Upper lobe of left lung (tissue), 6 donors: ENCODE data around the gene TOP3B. TPM values are rescaled to one million over a fixed set of nuclear protein-coding genes. Genes with fewer than 3 reads are reported as not detected.

Experiments used
- ATAC-seq, 2 donors: fragments of 200-7000 bp; cut with Tn5 transposase; one replicate each; pipeline ENCODE4 v1.9.1; 2022; ENCODE audit warnings: mild to moderate bottlenecking in 2 of 2, moderate library complexity in 2 of 2; ENCODE audit not compliant: low FRiP score in 2 of 2
- DNase-seq, 2 donors: peaks; one replicate each; pipeline ENCODE4 v3.0.0-alpha.2; 2019 to 2020
- H3K27ac ChIP-seq, 4 donors: fragments of 200-600 bp; sonication (generic); one replicate each; pipeline ENCODE4 v1.5.1; 2016 to 2019
- H3K27me3 ChIP-seq, 4 donors: fragments of 200-600 bp; sonication (generic); one replicate each; pipeline ENCODE4 v1.5.1; 2017 to 2019
- H3K36me3 ChIP-seq, 4 donors: fragments of 200-600 bp; sonication (generic); one replicate each; pipeline ENCODE4 v1.5.1; 2016 to 2019
- H3K4me1 ChIP-seq, 4 donors: fragments of 200-600 bp; sonication (generic); one replicate each; pipeline ENCODE4 v1.5.1; 2018 to 2019
- H3K4me3 ChIP-seq, 4 donors: fragments of 200-600 bp; sonication (generic); one replicate each; pipeline ENCODE4 v1.5.1; 2017 to 2019; ENCODE audit warnings: mild to moderate bottlenecking in 2 of 4, moderate library complexity in 1 of 4
- H3K9me3 ChIP-seq, 4 donors: fragments of 200-600 bp; sonication (generic); one replicate each; pipeline ENCODE4 v1.5.1; 2018 to 2019
- EP300 ChIP-seq, 4 donors: sonication (generic); formaldehyde crosslinking; IDR thresholded peaks; one replicate each; pipeline ENCODE4 v1.5.1; 2017; ENCODE audit warnings: antibody characterized with exemption in 4 of 4, control low read depth in 2 of 4
- POLR2A ChIP-seq, 4 donors: fragments of 450-650 bp; IDR thresholded peaks; one replicate each; pipeline ENCODE4 v1.5.1; 2016 to 2017; ENCODE audit warnings: antibody characterized with exemption in 4 of 4, mild to moderate bottlenecking in 2 of 4
- POLR2AphosphoS5 ChIP-seq, 2 donors: sonication (generic); formaldehyde crosslinking; IDR thresholded peaks; one replicate each; pipeline ENCODE4 v1.5.1; 2017; ENCODE audit warnings: antibody characterized with exemption in 2 of 2
- WGBS, 2 donors: methylation state at CpG; one replicate each; pipeline ENCODE4 v1.1.5; 2017 to 2018; 5-methylcytosine and 5-hydroxymethylcytosine counted together
- total RNA-seq, 6 donors: library from RNA; depleted of rRNA in 4 of 6; stranded (reverse); fragments of >200 nt in 4 of 6; gene quantifications; one replicate each; pipeline versions ENCODE4 v1.1.0 to v1.2.1, GENCODE V29; 2016 to 2021
- TF ChIP-seq, protein P1 (sequence below), 6 experiments: fragments of 450-650 bp in 4 of 6; fragments of 200-600 bp in 2 of 6; sonication (generic) in 2 of 6; IDR thresholded peaks; one replicate each; pipeline ENCODE4 v1.5.1; 2016 to 2019; ENCODE audit warnings: antibody characterized with exemption in 6 of 6
- donor health status: DM: no; HTN: no; CAD: no; lungs with moderate emphysema.
- donor health status: DM: no; HTN: yes; CAD: no; lungs with severe emphysema.

Gene TOP3B
- total RNA-seq, 6 donors from 2014 or later: 22.5 to 111 (median 34.0) TPM

DNA sequence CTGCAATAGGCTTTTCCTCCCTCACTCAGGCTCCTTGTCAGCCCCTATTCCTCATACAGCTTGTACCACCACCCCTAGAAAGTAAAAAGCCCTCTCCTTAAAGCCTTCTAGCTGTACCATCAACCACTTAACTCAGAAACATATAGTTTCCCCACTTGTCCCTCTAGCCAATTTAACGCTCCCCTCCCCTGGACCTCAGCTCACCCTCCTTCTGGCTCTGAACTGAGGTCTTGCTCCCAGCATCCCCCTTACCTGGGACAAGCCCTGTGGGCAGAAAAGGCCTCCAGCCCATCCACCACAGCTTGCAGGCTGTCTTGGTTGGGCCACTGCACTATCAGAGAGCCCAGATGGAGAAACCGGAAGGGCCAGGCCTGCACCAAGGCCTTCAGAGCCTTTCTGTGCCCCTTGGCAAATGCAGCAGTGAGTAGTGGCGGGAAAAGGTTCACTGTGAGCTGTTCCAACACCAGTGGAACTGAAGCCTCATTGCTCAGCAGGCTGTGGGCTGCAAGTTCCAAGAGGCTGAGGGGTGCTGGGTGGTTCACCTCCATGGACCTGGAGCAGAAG, 12.4 kb upstream of the TOP3B start:
- 96% methylated on average over 1 to 3 of the region's 3 CpGs for WGBS, 2 donors
- Histone ChIP-seq H3K4me1 (no peaks in the 10 kb centered on the region), H3K27me3 (no peaks in the 10 kb centered on the region), H3K9me3 (no peaks in the 10 kb centered on the region), H3K36me3 (no peaks in the 10 kb centered on the region), H3K4me3 (no peak overlapping the region), H3K27ac (no peak overlapping the region)
- no peak for DNase-seq
- no peak for ATAC-seq
- TF ChIP-seq EP300 (IDR thresholded peaks at IDR 0.05) (no peak), POLR2A (IDR thresholded peaks at IDR 0.05) (no peak), POLR2AphosphoS5 (IDR thresholded peaks at IDR 0.05) (no peak)
- TF ChIP-seq, protein P1, sequence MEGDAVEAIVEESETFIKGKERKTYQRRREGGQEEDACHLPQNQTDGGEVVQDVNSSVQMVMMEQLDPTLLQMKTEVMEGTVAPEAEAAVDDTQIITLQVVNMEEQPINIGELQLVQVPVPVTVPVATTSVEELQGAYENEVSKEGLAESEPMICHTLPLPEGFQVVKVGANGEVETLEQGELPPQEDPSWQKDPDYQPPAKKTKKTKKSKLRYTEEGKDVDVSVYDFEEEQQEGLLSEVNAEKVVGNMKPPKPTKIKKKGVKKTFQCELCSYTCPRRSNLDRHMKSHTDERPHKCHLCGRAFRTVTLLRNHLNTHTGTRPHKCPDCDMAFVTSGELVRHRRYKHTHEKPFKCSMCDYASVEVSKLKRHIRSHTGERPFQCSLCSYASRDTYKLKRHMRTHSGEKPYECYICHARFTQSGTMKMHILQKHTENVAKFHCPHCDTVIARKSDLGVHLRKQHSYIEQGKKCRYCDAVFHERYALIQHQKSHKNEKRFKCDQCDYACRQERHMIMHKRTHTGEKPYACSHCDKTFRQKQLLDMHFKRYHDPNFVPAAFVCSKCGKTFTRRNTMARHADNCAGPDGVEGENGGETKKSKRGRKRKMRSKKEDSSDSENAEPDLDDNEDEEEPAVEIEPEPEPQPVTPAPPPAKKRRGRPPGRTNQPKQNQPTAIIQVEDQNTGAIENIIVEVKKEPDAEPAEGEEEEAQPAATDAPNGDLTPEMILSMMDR (IDR thresholded peaks at IDR 0.05): no peak

DNA sequence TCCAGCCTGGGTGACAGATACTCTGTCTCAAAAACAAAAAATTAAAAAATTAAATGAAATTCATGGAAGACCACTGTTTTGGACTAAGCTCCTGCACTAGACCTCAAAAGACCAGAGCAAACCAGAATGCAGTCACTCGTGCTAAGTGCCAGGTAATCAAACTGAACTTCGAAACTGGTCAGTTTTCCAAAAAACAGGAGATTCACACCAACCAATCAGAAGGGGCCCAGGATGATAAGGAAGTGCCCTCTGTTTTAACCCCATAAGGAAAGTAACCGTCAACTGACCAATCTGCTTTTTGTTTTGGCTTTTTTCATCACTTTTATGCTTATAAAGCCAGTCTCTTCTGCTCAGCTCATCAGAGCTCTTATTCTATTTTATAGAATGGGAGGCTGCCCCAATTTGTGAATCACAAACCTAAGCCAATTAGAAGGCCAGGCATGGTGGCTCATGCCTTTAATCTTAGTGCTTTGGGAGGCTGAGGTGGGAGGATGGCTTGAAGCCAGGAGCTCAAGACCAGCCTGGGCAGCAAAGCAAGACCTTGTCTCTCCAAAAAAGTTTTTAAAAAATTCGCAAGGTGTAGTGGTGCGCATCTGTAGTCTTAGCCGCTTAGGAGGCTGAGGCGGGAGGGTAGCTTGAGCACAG, 10.1 kb upstream of the TOP3B start:
- Histone ChIP-seq H3K36me3 (no peaks in the 10 kb centered on the region), H3K27ac (no peak overlapping the region), H3K9me3 (no peaks in the 10 kb centered on the region), H3K27me3 (no peaks in the 10 kb centered on the region), H3K4me1 (no peaks in the 10 kb centered on the region), H3K4me3 (no peak overlapping the region)
- TF ChIP-seq POLR2A (IDR thresholded peaks at IDR 0.05) (no peak), EP300 (IDR thresholded peaks at IDR 0.05) (no peak), POLR2AphosphoS5 (IDR thresholded peaks at IDR 0.05) (no peak)
- TF ChIP-seq, protein P1 (IDR thresholded peaks at IDR 0.05): no peak
- ATAC-seq (no peak), DNase-seq (no peak)
- 70 to 79% methylated on average over 7 of the region's 7 CpGs for WGBS, 2 donors

DNA sequence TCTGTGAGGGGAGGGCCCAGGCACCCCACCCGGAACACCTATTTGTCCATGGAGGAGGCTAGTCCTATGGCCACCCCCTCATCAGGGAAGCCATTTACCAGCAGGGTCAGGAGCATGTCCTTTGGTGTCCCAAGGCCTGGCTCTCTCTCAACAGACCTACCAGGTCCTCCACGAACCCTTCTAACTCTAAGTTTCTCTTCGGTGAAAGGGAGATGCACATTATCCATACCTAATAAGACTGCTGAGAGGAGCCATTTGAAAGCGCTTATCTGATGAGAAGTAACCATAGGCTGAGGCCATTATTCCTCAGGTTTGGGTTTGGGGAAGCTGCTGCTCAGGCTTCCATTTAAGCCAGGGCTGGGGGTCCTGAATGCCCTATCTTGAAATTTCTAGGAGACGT, 9.2 kb upstream of the TOP3B start:
- DNase-seq: no peak
- Histone ChIP-seq H3K4me3 (no peak overlapping the region), H3K36me3 (no peaks in the 10 kb centered on the region), H3K27me3 (no peaks in the 10 kb centered on the region), H3K27ac (no peak overlapping the region), H3K4me1 (no peaks in the 10 kb centered on the region), H3K9me3 (no peaks in the 10 kb centered on the region)
- WGBS, 2 donors: 93 to 94% methylated on average over 3 to 5 of the region's 5 CpGs
- TF ChIP-seq EP300 (IDR thresholded peaks at IDR 0.05): no peak
- TF ChIP-seq POLR2AphosphoS5 (IDR thresholded peaks at IDR 0.05): no peak
- TF ChIP-seq, protein P1 (IDR thresholded peaks at IDR 0.05): no peak
- no peak for TF ChIP-seq POLR2A (IDR thresholded peaks at IDR 0.05)
- no peak for ATAC-seq

DNA sequence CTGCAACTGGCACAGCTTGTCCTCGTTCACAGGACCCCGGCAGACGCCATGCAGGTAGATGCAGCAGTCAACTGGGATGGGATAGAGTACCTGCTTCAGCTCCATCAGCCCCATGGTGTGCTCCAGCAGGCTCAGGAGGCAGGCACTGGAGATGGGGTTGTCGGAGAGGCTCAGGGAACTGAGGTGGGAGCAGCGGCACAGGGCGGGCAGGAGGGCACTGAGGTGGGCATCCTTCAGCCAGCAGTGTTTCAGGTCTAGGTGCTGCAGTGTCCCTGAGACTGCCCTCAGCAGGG, 8.7 kb upstream of the TOP3B start:
- Histone ChIP-seq H3K36me3 (no peaks in the 10 kb centered on the region), H3K4me3 (no peak overlapping the region), H3K27ac (no peak overlapping the region), H3K27me3 (no peaks in the 10 kb centered on the region), H3K4me1 (no peaks in the 10 kb centered on the region), H3K9me3 (no peaks in the 10 kb centered on the region)
- no peak for ATAC-seq
- peak in 1 of 2 donors; percentile 32 for DNase-seq
- WGBS, 2 donors: 81 to 91% methylated on average over 4 to 6 of the region's 6 CpGs
- TF ChIP-seq POLR2A (IDR thresholded peaks at IDR 0.05) (no peak), POLR2AphosphoS5 (IDR thresholded peaks at IDR 0.05) (no peak)

DNA sequence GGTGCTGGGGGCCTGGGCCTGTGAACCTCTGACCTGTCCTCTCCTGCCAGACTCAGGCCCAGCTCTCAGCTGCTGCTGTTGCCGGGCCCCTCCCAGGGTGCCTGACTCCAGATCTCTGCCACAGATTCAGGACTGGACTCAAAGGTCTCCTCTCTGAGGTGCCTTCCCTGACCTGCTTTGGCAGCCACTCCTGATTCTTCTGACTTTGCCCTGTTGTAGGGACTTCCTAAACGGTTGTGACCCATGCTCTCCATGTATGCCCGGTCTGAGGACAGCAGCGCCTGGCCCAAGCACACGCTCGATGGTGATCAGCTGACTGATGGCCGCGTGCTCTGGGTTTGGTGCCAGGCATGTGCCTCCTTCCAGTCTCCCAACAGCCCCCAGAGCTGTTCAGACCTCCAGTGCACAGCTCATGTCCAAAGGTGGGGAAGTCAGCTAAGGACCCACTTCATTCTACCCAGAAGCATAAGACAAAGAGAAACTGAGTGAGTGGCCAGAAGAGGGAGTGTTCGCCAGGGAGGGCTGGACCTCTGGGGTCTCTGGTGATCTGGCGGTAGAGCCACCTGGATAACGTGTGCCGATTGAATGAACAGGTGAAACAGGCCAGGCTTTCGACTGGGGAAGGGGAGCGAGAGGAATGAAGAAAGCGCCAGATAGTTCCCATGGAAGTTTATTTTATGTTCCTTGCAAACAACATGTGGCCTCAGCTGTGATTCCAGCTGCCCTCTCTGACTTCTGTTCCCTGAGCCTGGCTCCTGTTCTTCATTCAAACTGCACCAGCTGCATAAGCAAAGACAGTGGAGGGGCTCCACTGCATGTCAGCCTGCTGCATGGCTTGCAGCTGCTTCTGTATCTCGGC, 8.1 kb upstream of the TOP3B start:
- 78% methylated on average over 8 to 16 of the region's 16 CpGs for WGBS, 2 donors
- no peaks in the 10 kb centered on the region for H3K36me3 ChIP-seq
- no peak overlapping the region for H3K4me3 ChIP-seq
- H3K27me3 ChIP-seq: no peaks in the 10 kb centered on the region
- H3K9me3 ChIP-seq: no peaks in the 10 kb centered on the region
- H3K27ac ChIP-seq: no peak overlapping the region
- no peak for ATAC-seq
- H3K4me1 ChIP-seq: no peaks in the 10 kb centered on the region
- TF ChIP-seq, protein P1 (IDR thresholded peaks at IDR 0.05): no peak
- no peak for TF ChIP-seq EP300 (IDR thresholded peaks at IDR 0.05)
- TF ChIP-seq POLR2AphosphoS5 (IDR thresholded peaks at IDR 0.05): no peak
- no peak for TF ChIP-seq POLR2A (IDR thresholded peaks at IDR 0.05)
- peak in 1 of 2 donors; percentile 22 for DNase-seq
